Activated CD8-positive, alpha-beta memory T cell treated with anti-CD3 and anti-CD28 coated beads for 36 hours (primary cell): ENCODE data around the gene RAI1. TPM values are rescaled to one million over a fixed set of nuclear protein-coding genes. Genes with fewer than 3 reads are reported as not detected.

Source experiments
- CTCF ChIA-PET: fragments of 350-600 bp; sonication (Branson Sonifier 250); formaldehyde crosslinking; loops from one replicate; lab custom pipeline; 2021; ENCODE audit warnings: antibody characterized with exemption; lab: Charles Lee
- POLR2A ChIA-PET: fragments of 350-600 bp; sonication (Branson Sonifier 250); formaldehyde crosslinking; loops from one replicate; lab custom pipeline; 2021; ENCODE audit warnings: antibody characterized with exemption; lab: Charles Lee
- total RNA-seq, 2 experiments: library from RNA; stranded (reverse); gene quantifications; one replicate each; pipeline ENCODE4 v1.2.3, GENCODE V29; 2021

RAI1 gene
- total RNA-seq, 2 experiments from 2014 or later, result 21.3 to 21.6 TPM

DNA sequence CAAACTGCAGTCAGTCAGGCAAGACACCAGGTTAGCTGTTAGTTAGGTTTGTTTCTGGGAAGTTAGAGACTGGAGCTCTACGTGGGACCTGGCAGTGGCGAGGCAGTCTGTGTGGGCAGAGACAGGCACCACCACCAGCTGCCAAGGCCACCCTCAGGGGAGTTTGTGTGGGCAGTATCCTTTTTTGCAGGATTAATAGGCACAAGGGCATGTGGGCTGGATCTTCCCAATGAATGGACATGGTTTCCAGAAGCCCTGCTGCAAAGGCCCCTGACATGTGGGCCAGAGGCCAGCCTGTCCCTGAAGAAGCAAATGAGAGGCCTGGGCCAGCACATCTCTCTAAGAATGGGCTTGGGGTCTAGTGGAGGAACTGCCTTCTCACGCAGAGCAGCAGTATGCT lies 174.7 kb downstream of the RAI1 start:
- POLR2A ChIA-PET, result interaction anchor here (0.6 to 4.2 kb wide), 3 partner anchors 21 to 174 kb away, joined by 3 to 65 read pairs (median 4); partner anchors contain the start of gene SREBF1

DNA sequence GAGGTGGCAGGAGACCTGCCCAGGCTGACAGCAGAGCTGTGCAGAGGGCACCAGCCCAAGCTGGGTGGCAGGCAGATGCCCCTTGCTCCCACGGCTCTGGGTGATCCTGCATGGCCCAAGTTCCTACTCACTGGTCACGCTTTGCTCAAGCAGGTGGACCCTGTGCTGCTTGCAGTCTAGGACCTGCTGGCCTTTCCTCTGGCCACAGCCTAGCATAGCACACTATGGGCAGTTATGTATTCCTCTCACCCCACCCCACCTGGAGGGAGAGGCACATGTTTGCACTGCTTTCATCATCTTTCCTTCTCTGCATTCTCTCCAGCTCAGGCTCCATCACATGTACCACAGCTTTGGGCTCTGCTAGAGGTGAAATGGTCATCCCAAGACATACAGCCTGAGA lies 175.1 kb downstream of the RAI1 start:
- ChIA-PET CTCF (interaction anchor here (1.2 to 4.9 kb wide), 2 partner anchors 44 to 176 kb away, joined by 3 to 31 read pairs; no protein-coding TSS in a partner anchor), POLR2A (interaction anchor here (0.6 to 4.2 kb wide), 3 partner anchors 21 to 174 kb away, joined by 3 to 65 read pairs (median 4); partner anchors contain the start of gene SREBF1)

More for the DNA sequence above, 174.7 kb downstream of the RAI1 start:
- CTCF ChIA-PET, result interaction anchor here (1.0 to 4.9 kb wide), 4 partner anchors 28 to 175 kb away, joined by 3 to 31 read pairs (median 4); no protein-coding TSS in a partner anchor

DNA sequence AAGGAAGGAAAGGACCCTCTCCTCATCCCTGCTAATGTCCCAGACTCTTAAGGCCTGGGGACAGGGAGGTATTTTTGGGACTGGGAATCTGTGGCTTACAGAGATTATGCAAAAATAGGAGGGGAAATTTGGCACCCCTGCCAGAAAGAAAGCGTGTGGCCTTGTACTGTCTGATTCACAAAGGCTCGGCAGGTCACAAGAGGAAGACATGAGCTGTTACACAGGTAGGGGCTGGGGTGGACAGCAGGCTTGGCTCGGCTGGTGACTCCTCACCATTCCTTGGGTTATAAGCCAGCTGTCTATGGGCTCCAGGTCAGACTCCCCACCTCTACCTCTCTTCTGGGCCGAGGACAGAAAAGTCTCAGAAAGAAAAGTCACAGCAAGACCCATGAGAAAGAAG lies 176.2 kb downstream of the RAI1 start:
- ChIA-PET POLR2A (no interaction called here), CTCF (interaction anchor here (1.3 to 4.9 kb wide), 3 partner anchors 43 to 45 kb away, joined by 3 to 31 read pairs (median 15); no protein-coding TSS in a partner anchor)

DNA sequence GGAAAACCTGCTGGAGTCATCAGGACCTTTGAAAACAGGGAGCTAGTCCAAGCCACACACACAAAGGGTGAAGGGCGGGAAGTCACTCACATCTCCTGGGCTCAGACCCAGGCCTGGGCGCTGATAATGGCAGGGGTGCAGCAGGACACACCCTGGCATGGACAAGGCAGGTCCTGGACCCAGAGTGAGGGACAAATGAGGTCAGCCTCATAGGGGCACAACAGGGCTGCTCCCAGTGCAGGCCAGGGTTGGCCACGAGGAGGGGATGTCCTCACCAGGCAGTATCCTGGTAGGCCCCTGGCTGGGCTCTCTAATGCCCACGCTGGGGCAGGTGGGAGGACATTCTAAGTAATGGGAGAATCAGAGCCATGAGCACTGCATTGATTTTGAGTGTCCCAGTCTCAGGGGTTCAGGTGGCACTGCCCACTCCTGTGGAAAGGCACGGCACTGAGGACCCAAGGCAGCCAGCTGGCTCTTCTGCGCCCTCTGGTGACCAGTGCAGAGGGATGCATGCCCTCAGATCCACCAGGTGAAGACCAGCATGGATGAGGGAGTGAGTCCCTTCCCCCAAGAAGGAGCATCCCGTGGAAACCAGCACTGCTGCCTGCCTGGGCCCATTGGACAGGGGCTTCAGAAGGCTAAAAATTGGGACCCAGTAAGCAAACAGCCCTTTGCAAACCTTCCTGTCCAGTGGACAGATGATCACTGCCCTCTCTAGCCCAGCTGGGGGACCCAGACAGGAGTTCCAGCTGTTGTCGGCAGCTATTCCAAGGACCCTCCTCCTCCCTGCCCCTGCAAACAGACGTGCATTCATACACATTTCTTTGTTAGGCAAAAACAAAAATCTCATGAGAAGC lies 178.9 kb downstream of the RAI1 start:
- ChIA-PET POLR2A (no interaction called here), CTCF (interaction anchor here (0.7 to 3.0 kb wide), 15 partner anchors 11 to 180 kb away, joined by 3 to 21 read pairs (median 5); partner anchors contain the start of gene RAI1)

DNA sequence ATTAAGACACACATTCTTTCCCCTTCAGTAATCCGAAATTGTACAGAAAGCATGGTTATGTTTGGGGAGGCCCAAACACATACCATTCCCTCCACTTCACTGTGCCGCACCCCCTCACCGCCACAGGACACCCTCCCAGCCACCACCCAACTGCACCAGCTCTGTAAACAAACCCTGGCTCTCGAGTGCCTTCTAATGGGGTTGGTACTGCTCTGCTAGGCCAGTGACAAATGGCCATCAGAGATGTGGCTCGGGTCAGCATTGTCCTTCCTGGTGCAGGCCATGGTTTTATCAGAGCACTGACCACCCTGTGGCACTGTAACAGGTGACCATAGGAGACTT lies 179.5 kb downstream of the RAI1 start:
- ChIA-PET CTCF (interaction anchor here (0.9 to 3.0 kb wide), 12 partner anchors 12 to 180 kb away, joined by 3 to 21 read pairs (median 5); partner anchors contain the start of gene RAI1), POLR2A (interaction anchor here (1.4 kb wide), 1 partner anchor 25 kb away, joined by 3 read pairs; no protein-coding TSS in a partner anchor)

Other genes with a start within 250 kb of the RAI1 start
- 10 to 100 TPM; 14.2 to 16.0 TPM for gene MED9, start 204.5 kb upstream of the RAI1 start, total RNA-seq
- under 1 TPM; 0.42 to 0.61 TPM for gene RASD1, start 185.1 kb upstream of the RAI1 start, total RNA-seq
- 10 to 100 TPM; 30.3 to 43.6 TPM for gene PEMT, start 89.8 kb upstream of the RAI1 start, total RNA-seq
- gene SREBF1, start 155.5 kb downstream of the RAI1 start, total RNA-seq, result 10 to 100 TPM; 69.3 to 73.6 TPM